GM21526 (cell line): ENCODE data around the gene FCHSD2.
"Not testable (repeated sequence)": the region's sequence is repeated elsewhere in the genome, so short reads cannot be mapped to it uniquely, and the experiment has no call there.

Source experiments
- ATAC-seq: cut with Tn5 transposase; IDR thresholded peaks from one replicate; pipeline ENCODE4 v1.9.1; 2021; ENCODE audit warnings: moderate library complexity; ENCODE audit not compliant: unreplicated experiment, low FRiP score

Gene FCHSD2

GRCh38 chr11:72827656-72828055 is 314.5 kb downstream of the FCHSD2 start:
- ATAC-seq = not testable (repeated sequence)

- ATAC-seq = no peak
Measured at GRCh38 chr11:72826942-72827480, 315.1 kb downstream of the FCHSD2 start.

GRCh38 chr11:72826191-72826941 is 315.8 kb downstream of the FCHSD2 start:
- ATAC-seq = no peak

- ATAC-seq = no peak
Measured at GRCh38 chr11:72825661-72826060, 316.5 kb downstream of the FCHSD2 start.

GRCh38 chr11:72824811-72825505 is 317.2 kb downstream of the FCHSD2 start:
- ATAC-seq = no peak

GRCh38 chr11:72824020-72824419 is 318.1 kb downstream of the FCHSD2 start:
- ATAC-seq = no peak

- no peak for ATAC-seq
Measured at GRCh38 chr11:72823105-72823804, 318.9 kb downstream of the FCHSD2 start.

GRCh38 chr11:72821920-72822799 is 320.0 kb downstream of the FCHSD2 start:
- ATAC-seq = no peak

- ATAC-seq = no peak
Measured at GRCh38 chr11:72821221-72821919, 320.7 kb downstream of the FCHSD2 start.

GRCh38 chr11:72820439-72821139 is 321.5 kb downstream of the FCHSD2 start:
- no peak for ATAC-seq

- ATAC-seq = no peak
Measured at GRCh38 chr11:72818971-72819370, 323.1 kb downstream of the FCHSD2 start.

- ATAC-seq = no peak
Measured at GRCh38 chr11:72817966-72818365, 324.2 kb downstream of the FCHSD2 start.

GRCh38 chr11:72816404-72816990 is 325.6 kb downstream of the FCHSD2 start:
- no peak for ATAC-seq

- ATAC-seq = no peak
Measured at GRCh38 chr11:72815110-72815618, 327.0 kb downstream of the FCHSD2 start.

- peak; percentile 52 for ATAC-seq
Measured at GRCh38 chr11:72814286-72815109, 327.6 kb downstream of the FCHSD2 start, which contains the start of gene ATG16L2. Gene ATG16L2, plus strand, starts transcription at chr11:72814411. Its CDS starts 35 bp downstream, at chr11:72814446.

- ATAC-seq = peak; percentile 38
Measured at GRCh38 chr11:72813740-72814285, 328.3 kb downstream of the FCHSD2 start.
